Measurements from ENCODE around the gene VEPH1.
A peak's percentile ranks its signal among the peaks of the same experiment; 100 is the strongest.

The VEPH1 gene

GRCh38 chr3:157305392-157305791 is 197.8 kb downstream of the VEPH1 start:
- DNase-seq (ENCODE audit: low spot score) = no peak

GRCh38 chr3:157301755-157302154 is 201.5 kb downstream of the VEPH1 start:
- no peak for DNase-seq (ENCODE audit: low spot score)

GRCh38 chr3:157300981-157301663 is 202.1 kb downstream of the VEPH1 start:
- DNase-seq (ENCODE audit: low spot score) = no peak

GRCh38 chr3:157300094-157300493 is 203.1 kb downstream of the VEPH1 start:
- no peak for DNase-seq (ENCODE audit: low spot score)

- no peak for DNase-seq (ENCODE audit: low spot score)
Observed at GRCh38 chr3:157297328-157297915, 205.8 kb downstream of the VEPH1 start.

- no peak for DNase-seq (ENCODE audit: low spot score)
Observed at GRCh38 chr3:157294953-157295352, 208.3 kb downstream of the VEPH1 start.

GRCh38 chr3:157294491-157294890 is 208.7 kb downstream of the VEPH1 start:
- no peak for DNase-seq (ENCODE audit: low spot score)

- DNase-seq (ENCODE audit: low spot score) = no peak
Observed at GRCh38 chr3:157290766-157291165, 212.4 kb downstream of the VEPH1 start.

GRCh38 chr3:157285966-157286365 is 217.2 kb downstream of the VEPH1 start:
- peak; percentile 14 for DNase-seq (ENCODE audit: low spot score)

- DNase-seq (ENCODE audit: low spot score) = no peak
Observed at GRCh38 chr3:157285141-157285540, 218.1 kb downstream of the VEPH1 start.

- DNase-seq (ENCODE audit: low spot score) = no peak
Observed at GRCh38 chr3:157284688-157285087, 218.5 kb downstream of the VEPH1 start.

GRCh38 chr3:157282261-157283191 is 220.7 kb downstream of the VEPH1 start:
- peak; percentile 20 for DNase-seq (ENCODE audit: low spot score)

- DNase-seq (ENCODE audit: low spot score) = no peak
Observed at GRCh38 chr3:157280786-157281185, 222.4 kb downstream of the VEPH1 start.

- no peak for DNase-seq (ENCODE audit: low spot score)
Observed at GRCh38 chr3:157280354-157280753, 222.9 kb downstream of the VEPH1 start.

- peak; percentile 30 for DNase-seq (ENCODE audit: low spot score)
Observed at GRCh38 chr3:157279237-157279636, 224.0 kb downstream of the VEPH1 start.

- no peak for DNase-seq (ENCODE audit: low spot score)
Observed at GRCh38 chr3:157276801-157277200, 226.4 kb downstream of the VEPH1 start.

- DNase-seq (ENCODE audit: low spot score) = no peak
Observed at GRCh38 chr3:157275832-157276231, 227.4 kb downstream of the VEPH1 start.

GRCh38 chr3:157274644-157275137 is 228.5 kb downstream of the VEPH1 start:
- peak; percentile 13 for DNase-seq (ENCODE audit: low spot score)

- no peak for DNase-seq (ENCODE audit: low spot score)
Observed at GRCh38 chr3:157271283-157271882, 231.8 kb downstream of the VEPH1 start.

GRCh38 chr3:157268026-157268425 is 235.2 kb downstream of the VEPH1 start:
- DNase-seq (ENCODE audit: low spot score) = no peak

GRCh38 chr3:157265931-157266330 is 237.3 kb downstream of the VEPH1 start:
- DNase-seq (ENCODE audit: low spot score) = no peak

GRCh38 chr3:157263027-157263426 is 240.2 kb downstream of the VEPH1 start:
- peak; percentile 2 for DNase-seq (ENCODE audit: low spot score)

Measured in kidney tubule cell (primary cell).